HG03064 (cell line): ENCODE results near the gene E2F4.

ENCODE experiments used
- ATAC-seq: cut with Tn5 transposase; IDR thresholded peaks from one replicate; pipeline ENCODE4 v1.9.1; 2021; ENCODE audit warnings: low read depth; ENCODE audit not compliant: unreplicated experiment

E2F4 gene

GRCh38 chr16:67229906-67230808 lies 38.2 kb downstream of the E2F4 start:
- no peak for ATAC-seq

- no peak for ATAC-seq
Measured at GRCh38 chr16:67230809-67231660, 39.1 kb downstream of the E2F4 start.

- no peak for ATAC-seq
Measured at GRCh38 chr16:67233596-67233995, 41.6 kb downstream of the E2F4 start.

- no peak for ATAC-seq
Measured at GRCh38 chr16:67234180-67234597, 42.2 kb downstream of the E2F4 start.

GRCh38 chr16:67235816-67236562 lies 44.0 kb downstream of the E2F4 start:
- no peak for ATAC-seq

- ATAC-seq: no peak
Measured at GRCh38 chr16:67236563-67237395, 44.8 kb downstream of the E2F4 start.

GRCh38 chr16:67237396-67238277 lies 45.7 kb downstream of the E2F4 start:
- ATAC-seq: no peak

GRCh38 chr16:67238278-67238575 lies 46.3 kb downstream of the E2F4 start:
- no peak for ATAC-seq

GRCh38 chr16:67238806-67239470 lies 47.0 kb downstream of the E2F4 start:
- ATAC-seq: no peak

- ATAC-seq: no peak
Measured at GRCh38 chr16:67240506-67240905, 48.6 kb downstream of the E2F4 start.

- no peak for ATAC-seq
Measured at GRCh38 chr16:67241008-67241900, 49.3 kb downstream of the E2F4 start.

GRCh38 chr16:67242138-67242730 lies 50.3 kb downstream of the E2F4 start:
- ATAC-seq: no peak

GRCh38 chr16:67243481-67243880 lies 51.5 kb downstream of the E2F4 start:
- ATAC-seq: no peak

- peak; percentile 45 for ATAC-seq
Measured at GRCh38 chr16:67244387-67245185, 52.6 kb downstream of the E2F4 start.

GRCh38 chr16:67245186-67245585 lies 53.2 kb downstream of the E2F4 start:
- ATAC-seq: no peak

- no peak for ATAC-seq
Measured at GRCh38 chr16:67245674-67246080, 53.7 kb downstream of the E2F4 start.
